RWPE2 (cell line): ENCODE data around the gene CHN2.
A peak's percentile ranks its signal among the peaks of the same experiment; 100 is the strongest.

Experiments
- ATAC-seq: fragments of 200-7000 bp; cut with Tn5 transposase; 3 replicates; pipeline ENCODE4 v1.9.1; 2021; ENCODE audit warnings: low read depth
- DNase-seq: peaks from one replicate; pipeline ENCODE4 v3.0.0-alpha.2; 2020; ENCODE audit warnings: low spot score
- H3K27ac ChIP-seq: fragments of 450-650 bp; 2 replicates; pipeline ENCODE4 v1.5.1; 2017; ENCODE audit warnings: mild to moderate bottlenecking; ENCODE audit not compliant: poor library complexity, severe bottlenecking
- H3K27me3 ChIP-seq: fragments of 250-450 bp; sonication (Bioruptor Pico); 2 replicates; pipeline ENCODE4 v1.5.1; 2021; ENCODE audit warnings: mild to moderate bottlenecking, moderate library complexity; ENCODE audit not compliant: insufficient read depth, poor library complexity, severe bottlenecking
- H3K36me3 ChIP-seq: fragments of 250-450 bp; sonication (Bioruptor Pico); 2 replicates; pipeline ENCODE4 v1.5.1; 2020; ENCODE audit warnings: low read depth, mild to moderate bottlenecking, moderate library complexity
- H3K4me1 ChIP-seq: fragments of 250-450 bp; sonication (Bioruptor Pico); 2 replicates; pipeline ENCODE4 v1.5.1; 2021; ENCODE audit warnings: mild to moderate bottlenecking, moderate library complexity; ENCODE audit not compliant: insufficient read depth, poor library complexity, severe bottlenecking
- H3K4me3 ChIP-seq: fragments of 250-450 bp; sonication (Bioruptor Pico); 2 replicates; pipeline ENCODE4 v1.5.1; 2021; ENCODE audit warnings: mild to moderate bottlenecking, moderate library complexity; ENCODE audit not compliant: severe bottlenecking
- H3K9me3 ChIP-seq: fragments of 250-450 bp; sonication (Bioruptor Pico); 2 replicates; pipeline ENCODE4 v1.5.1; 2021; ENCODE audit warnings: mild to moderate bottlenecking, moderate library complexity; ENCODE audit not compliant: severe bottlenecking
- CTCF ChIP-seq: fragments of 450-650 bp; IDR thresholded peaks from one replicate; pipeline ENCODE4 v1.5.1; 2017; ENCODE audit warnings: mild to moderate bottlenecking, moderate library complexity; ENCODE audit not compliant: poor library complexity, severe bottlenecking

CHN2 gene

GRCh38 chr7:29364661-29365060 lies 170.1 kb downstream of the CHN2 start:
- DNase-seq: no peak
- Histone ChIP-seq H3K36me3 (no peaks in the 10 kb centered on the region), H3K4me3 (no peak overlapping the region), H3K27me3 (no peaks in the 10 kb centered on the region), H3K9me3 (no peaks in the 10 kb centered on the region), H3K27ac (no peak overlapping the region), H3K4me1 (peaks cover 3% of the 10 kb centered on the region)
- no peak for ATAC-seq
- no peak for TF ChIP-seq CTCF

- ATAC-seq: no peak
- no peaks in the 10 kb centered on the region for H3K9me3 ChIP-seq
- H3K36me3 ChIP-seq: no peaks in the 10 kb centered on the region
- peaks cover 6% of the 10 kb centered on the region for H3K4me1 ChIP-seq
- no peak overlapping the region for H3K27ac ChIP-seq
- no peak for TF ChIP-seq CTCF
- H3K27me3 ChIP-seq: no peaks in the 10 kb centered on the region
- no peak overlapping the region for H3K4me3 ChIP-seq
- DNase-seq: no peak
Measured at GRCh38 chr7:29365423-29365822, 170.8 kb downstream of the CHN2 start.

- Histone ChIP-seq H3K36me3 (no peaks in the 10 kb centered on the region), H3K9me3 (no peaks in the 10 kb centered on the region), H3K4me1 (peaks cover 12% of the 10 kb centered on the region), H3K27ac (no peak overlapping the region), H3K27me3 (no peaks in the 10 kb centered on the region), H3K4me3 (no peak overlapping the region)
- DNase-seq (no peak), ATAC-seq (no peak)
- TF ChIP-seq CTCF: no peak
Measured at GRCh38 chr7:29367784-29368183, 173.2 kb downstream of the CHN2 start.

GRCh38 chr7:29369909-29370488 lies 175.4 kb downstream of the CHN2 start:
- Histone ChIP-seq H3K4me3 (no peak overlapping the region), H3K9me3 (no peaks in the 10 kb centered on the region), H3K27ac (no peak overlapping the region), H3K36me3 (no peaks in the 10 kb centered on the region), H3K4me1 (peaks cover 9% of the 10 kb centered on the region), H3K27me3 (no peaks in the 10 kb centered on the region)
- DNase-seq (no peak), ATAC-seq (no peak)
- no peak for TF ChIP-seq CTCF

- Histone ChIP-seq H3K4me1 (peaks cover 13% of the 10 kb centered on the region), H3K27ac (no peak overlapping the region), H3K4me3 (no peak overlapping the region), H3K27me3 (no peaks in the 10 kb centered on the region), H3K9me3 (no peaks in the 10 kb centered on the region), H3K36me3 (no peaks in the 10 kb centered on the region)
- DNase-seq (no peak), ATAC-seq (peak; percentile 89)
- TF ChIP-seq CTCF: no peak
Measured at GRCh38 chr7:29370531-29371314, 176.1 kb downstream of the CHN2 start.
